ENCODE measurements around the gene SIKE1.

The SIKE1 gene

DNA sequence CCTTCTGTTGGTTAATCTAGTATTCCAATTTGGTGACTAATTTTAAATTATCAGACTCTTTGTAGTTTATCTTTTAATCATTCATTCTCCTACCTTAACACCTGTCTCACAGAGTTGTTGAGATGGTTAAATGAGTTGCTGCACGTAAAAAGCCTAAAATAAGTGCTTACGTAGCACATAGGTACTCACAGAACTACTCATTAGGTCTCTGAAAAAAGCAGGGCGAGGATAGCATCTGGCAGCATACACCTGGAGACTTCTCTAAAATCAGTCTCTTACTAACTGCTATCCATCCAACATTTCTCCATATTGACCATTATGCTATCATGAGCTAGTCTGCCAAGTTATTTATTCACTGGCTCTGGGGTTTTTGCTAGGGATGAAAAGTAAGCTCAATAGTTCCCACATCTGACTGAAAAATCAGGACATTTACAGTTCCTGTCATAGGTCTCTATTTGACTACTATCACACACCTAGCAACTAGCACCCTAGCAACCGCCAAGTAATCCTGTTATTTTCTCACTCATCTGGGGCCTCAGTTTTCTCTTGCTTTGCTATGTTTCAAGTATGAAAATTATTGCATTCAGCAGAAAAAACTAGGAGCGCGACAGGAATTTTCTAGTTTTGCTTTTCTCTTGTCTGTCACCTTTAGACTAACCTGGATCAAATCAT is 33.9 kb downstream of the SIKE1 start:
- no peak for DNase-seq
- peaks cover 83% of the 10 kb centered on the region for H3K36me3 ChIP-seq
- no peaks in the 10 kb centered on the region for H3K9me3 ChIP-seq
- H3K4me1 ChIP-seq = no peaks in the 10 kb centered on the region
- H3K27me3 ChIP-seq = no peaks in the 10 kb centered on the region
- TF ChIP-seq, protein P1, sequence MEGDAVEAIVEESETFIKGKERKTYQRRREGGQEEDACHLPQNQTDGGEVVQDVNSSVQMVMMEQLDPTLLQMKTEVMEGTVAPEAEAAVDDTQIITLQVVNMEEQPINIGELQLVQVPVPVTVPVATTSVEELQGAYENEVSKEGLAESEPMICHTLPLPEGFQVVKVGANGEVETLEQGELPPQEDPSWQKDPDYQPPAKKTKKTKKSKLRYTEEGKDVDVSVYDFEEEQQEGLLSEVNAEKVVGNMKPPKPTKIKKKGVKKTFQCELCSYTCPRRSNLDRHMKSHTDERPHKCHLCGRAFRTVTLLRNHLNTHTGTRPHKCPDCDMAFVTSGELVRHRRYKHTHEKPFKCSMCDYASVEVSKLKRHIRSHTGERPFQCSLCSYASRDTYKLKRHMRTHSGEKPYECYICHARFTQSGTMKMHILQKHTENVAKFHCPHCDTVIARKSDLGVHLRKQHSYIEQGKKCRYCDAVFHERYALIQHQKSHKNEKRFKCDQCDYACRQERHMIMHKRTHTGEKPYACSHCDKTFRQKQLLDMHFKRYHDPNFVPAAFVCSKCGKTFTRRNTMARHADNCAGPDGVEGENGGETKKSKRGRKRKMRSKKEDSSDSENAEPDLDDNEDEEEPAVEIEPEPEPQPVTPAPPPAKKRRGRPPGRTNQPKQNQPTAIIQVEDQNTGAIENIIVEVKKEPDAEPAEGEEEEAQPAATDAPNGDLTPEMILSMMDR (IDR thresholded peaks at IDR 0.05; ENCODE audit: low read depth, low read length) = no peak
- no peak overlapping the region for H3K4me3 ChIP-seq (ENCODE audit: low read depth, low read length)

DNA sequence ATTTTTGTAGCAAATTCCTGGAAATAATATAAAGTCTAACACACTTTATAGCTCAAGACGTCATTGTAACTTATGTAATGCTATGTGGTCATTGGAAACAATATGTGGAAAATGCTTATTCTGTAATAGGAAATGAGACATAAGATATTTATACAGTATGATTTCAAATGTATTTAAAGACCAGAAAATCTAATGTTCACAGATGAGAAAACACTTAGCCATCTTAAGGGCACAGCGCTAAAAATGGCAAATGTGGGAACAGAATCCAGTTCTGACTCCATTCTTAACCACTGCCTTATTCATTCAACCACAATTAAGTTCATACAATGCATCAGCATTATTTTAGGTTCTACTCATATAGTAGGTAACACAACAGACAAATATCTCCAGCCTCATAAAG is 35.2 kb downstream of the SIKE1 start:
- Histone ChIP-seq H3K9me3 (no peaks in the 10 kb centered on the region), H3K36me3 (peaks cover 94% of the 10 kb centered on the region), H3K4me3 (ENCODE audit: low read depth, low read length) (no peak overlapping the region), H3K27me3 (no peaks in the 10 kb centered on the region), H3K4me1 (no peaks in the 10 kb centered on the region)
- DNase-seq = no peak
- TF ChIP-seq, protein P1 (IDR thresholded peaks at IDR 0.05; ENCODE audit: low read depth, low read length) = no peak

DNA sequence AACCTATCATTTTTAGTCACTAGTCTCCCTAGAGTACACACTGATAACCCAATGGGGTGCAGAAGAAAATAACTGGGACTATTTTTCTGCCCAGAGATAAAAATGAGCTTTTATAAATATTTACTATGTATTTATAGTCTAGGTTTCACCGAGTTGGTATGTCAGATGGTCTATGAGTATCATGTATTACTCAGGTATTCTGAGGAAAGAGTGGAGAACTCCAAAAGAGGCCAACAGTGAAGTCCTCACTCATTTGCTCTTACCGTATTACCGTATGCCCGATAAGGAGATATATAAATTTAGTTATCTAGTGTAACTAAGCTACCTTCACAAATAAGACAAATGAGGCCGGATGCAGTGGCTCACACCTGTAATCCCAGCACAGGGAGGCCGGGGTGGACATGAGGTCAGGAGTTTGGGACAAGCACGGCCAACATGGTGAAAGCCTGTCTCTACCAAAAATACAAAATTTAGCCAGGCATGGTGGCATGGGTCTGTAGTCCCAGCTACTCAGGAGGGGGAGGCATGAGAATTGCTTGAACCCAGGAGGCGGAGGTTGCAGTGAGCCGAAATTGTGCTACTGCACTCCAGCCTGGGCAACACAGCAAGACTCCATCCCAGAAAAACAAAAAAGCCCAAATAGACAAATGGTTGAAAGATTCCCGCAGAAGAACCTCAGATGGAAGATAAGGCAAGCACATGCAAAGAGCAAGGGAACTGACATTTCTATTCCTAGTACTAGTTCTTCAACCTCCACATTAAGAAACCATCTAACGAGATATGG is 38.3 kb downstream of the SIKE1 start:
- H3K36me3 ChIP-seq = peaks cover 90% of the 10 kb centered on the region
- no peak for DNase-seq
- TF ChIP-seq, protein P1 (IDR thresholded peaks at IDR 0.05; ENCODE audit: low read depth, low read length) = no peak
- no peak overlapping the region for H3K4me3 ChIP-seq (ENCODE audit: low read depth, low read length)
- no peaks in the 10 kb centered on the region for H3K27me3 ChIP-seq
- no peaks in the 10 kb centered on the region for H3K9me3 ChIP-seq
- H3K4me1 ChIP-seq = no peaks in the 10 kb centered on the region

DNA sequence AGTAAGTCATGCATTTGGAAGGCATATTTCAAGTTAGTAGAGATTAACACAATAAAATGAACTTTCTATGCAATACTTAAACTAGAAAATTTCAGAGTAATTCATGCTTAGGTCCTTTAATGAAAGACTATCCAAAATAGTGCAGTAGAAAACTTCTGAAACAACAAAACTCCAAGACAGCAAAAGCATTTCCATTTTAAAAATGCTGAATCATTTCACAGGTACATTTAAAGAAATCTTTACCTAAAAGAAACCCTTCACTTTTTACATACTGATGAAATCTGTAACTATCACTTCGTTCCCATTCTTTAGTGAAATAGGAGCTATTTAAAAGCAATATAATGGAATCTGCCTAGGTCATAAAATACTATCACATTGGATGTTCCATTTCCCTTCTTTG is 40.2 kb downstream of the SIKE1 start:
- Histone ChIP-seq H3K9me3 (no peaks in the 10 kb centered on the region), H3K27me3 (no peaks in the 10 kb centered on the region), H3K4me3 (ENCODE audit: low read depth, low read length) (no peak overlapping the region), H3K4me1 (no peaks in the 10 kb centered on the region), H3K36me3 (peaks cover 90% of the 10 kb centered on the region)
- DNase-seq = no peak
- TF ChIP-seq, protein P1 (IDR thresholded peaks at IDR 0.05; ENCODE audit: low read depth, low read length) = no peak

DNA sequence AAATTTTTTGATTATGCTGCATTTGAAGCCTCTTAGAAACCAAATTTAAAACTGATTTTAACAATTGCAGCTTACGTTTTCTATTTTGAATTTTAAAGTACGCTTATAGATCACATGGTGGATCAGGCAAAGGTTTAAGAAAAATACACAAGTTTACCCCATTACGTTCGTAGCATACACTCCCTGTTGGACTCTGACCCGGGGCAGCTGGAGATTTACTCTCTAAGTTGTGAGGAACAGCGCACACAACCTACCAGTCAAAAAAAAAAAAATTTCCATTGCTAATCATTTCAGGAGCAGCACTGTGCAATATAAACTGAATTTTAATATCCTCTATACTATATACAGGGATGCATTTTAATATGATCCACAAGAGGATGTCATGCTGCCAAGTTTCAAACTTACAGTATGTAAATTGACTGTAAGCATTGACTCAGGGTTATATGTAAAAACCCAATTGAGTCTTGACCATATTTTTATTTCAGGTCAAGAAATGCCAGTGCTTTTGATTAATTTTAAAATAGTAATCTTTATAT is 43.1 kb downstream of the SIKE1 start:
- TF ChIP-seq, protein P1 (IDR thresholded peaks at IDR 0.05; ENCODE audit: low read depth, low read length) = no peak
- DNase-seq = no peak
- Histone ChIP-seq H3K9me3 (no peaks in the 10 kb centered on the region), H3K4me1 (no peaks in the 10 kb centered on the region), H3K36me3 (peaks cover 92% of the 10 kb centered on the region), H3K4me3 (ENCODE audit: low read depth, low read length) (no peak overlapping the region), H3K27me3 (no peaks in the 10 kb centered on the region)

DNA sequence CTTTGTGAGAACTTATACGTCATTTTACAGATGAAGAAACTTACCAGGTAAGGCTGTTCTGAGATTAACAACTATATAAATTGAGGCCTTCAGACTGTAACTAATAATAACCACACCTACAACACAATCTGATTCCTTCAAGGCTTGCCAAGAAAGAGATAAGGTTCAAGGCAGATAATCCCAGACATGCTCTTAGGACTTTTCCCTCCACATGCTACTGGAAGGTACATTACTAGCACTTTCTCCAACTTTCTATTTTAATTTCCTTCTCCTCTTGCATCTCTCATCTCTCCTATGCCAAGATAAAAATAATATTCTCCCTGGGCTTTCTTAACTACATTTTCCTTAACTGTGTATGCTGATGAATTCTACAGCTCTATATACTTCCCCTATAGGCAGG is 45.0 kb downstream of the SIKE1 start:
- peaks cover 93% of the 10 kb centered on the region for H3K36me3 ChIP-seq
- no peak overlapping the region for H3K4me3 ChIP-seq (ENCODE audit: low read depth, low read length)
- no peak for DNase-seq
- no peaks in the 10 kb centered on the region for H3K27me3 ChIP-seq
- H3K9me3 ChIP-seq = no peaks in the 10 kb centered on the region
- TF ChIP-seq, protein P1 (IDR thresholded peaks at IDR 0.05; ENCODE audit: low read depth, low read length) = no peak
- no peaks in the 10 kb centered on the region for H3K4me1 ChIP-seq

All from BE2C (cell line).